HL-60/S4 treated with retinoic acid at 250 ng/mL for 4 days and 3 days (cell line): ENCODE measurements around the gene SLAIN2.
"Not testable (repeated sequence)": the region's sequence is repeated elsewhere in the genome, so short reads cannot be mapped to it uniquely, and the experiment has no call there.

Source experiments
- in situ Hi-C: fragments of 300-500 bp; cut with MboI; formaldehyde crosslinking; loops from 2 replicates; pipeline ENCODE4 v1.7.0; 2022; ENCODE audit warnings: low sequenced_read_pairs

SLAIN2 gene

GRCh38 chr4:48340965-48341775, at the start of gene SLAIN2:
Gene SLAIN2 (plus strand): TSS chr4:48341529. CDS start chr4:48341740, 211 bp downstream.
- in situ Hi-C loops: no loop called here

GRCh38 chr4:48292218-48292790, 49.0 kb upstream of the SLAIN2 start:
- in situ Hi-C loops: not testable (repeated sequence)

GRCh38 chr4:48295116-48295515, 46.2 kb upstream of the SLAIN2 start:
- in situ Hi-C loops: no loop called here

GRCh38 chr4:48296365-48296764, 45.0 kb upstream of the SLAIN2 start:
- in situ Hi-C loops: no loop called here

GRCh38 chr4:48297256-48297846, 44.0 kb upstream of the SLAIN2 start:
- in situ Hi-C loops: no loop called here

- in situ Hi-C loops: no loop called here
Measured at GRCh38 chr4:48299560-48299959, 41.8 kb upstream of the SLAIN2 start.

- in situ Hi-C loops: loop anchor here (25.0 kb wide), 1 partner anchor 237 kb away; no protein-coding TSS in a partner anchor
Measured at GRCh38 chr4:48300004-48300403, 41.3 kb upstream of the SLAIN2 start.

GRCh38 chr4:48305508-48305907, 35.8 kb upstream of the SLAIN2 start:
- in situ Hi-C loops: loop anchor here (25.0 kb wide), 1 partner anchor 232 kb away; no protein-coding TSS in a partner anchor

GRCh38 chr4:48307528-48307927, 33.8 kb upstream of the SLAIN2 start:
- in situ Hi-C loops: loop anchor here (25.0 kb wide), 1 partner anchor 230 kb away; no protein-coding TSS in a partner anchor

GRCh38 chr4:48308901-48309300, 32.4 kb upstream of the SLAIN2 start:
- in situ Hi-C loops: loop anchor here (25.0 kb wide), 1 partner anchor 228 kb away; no protein-coding TSS in a partner anchor

GRCh38 chr4:48311896-48312295, 29.4 kb upstream of the SLAIN2 start:
- in situ Hi-C loops: loop anchor here (25.0 kb wide), 1 partner anchor 225 kb away; no protein-coding TSS in a partner anchor

GRCh38 chr4:48314746-48315145, 26.6 kb upstream of the SLAIN2 start:
- in situ Hi-C loops: loop anchor here (25.0 kb wide), 1 partner anchor 223 kb away; no protein-coding TSS in a partner anchor

- in situ Hi-C loops: loop anchor here (25.0 kb wide), 1 partner anchor 221 kb away; no protein-coding TSS in a partner anchor
Measured at GRCh38 chr4:48315728-48316630, 25.4 kb upstream of the SLAIN2 start.

- in situ Hi-C loops: loop anchor here (25.0 kb wide), 1 partner anchor 216 kb away; no protein-coding TSS in a partner anchor
Measured at GRCh38 chr4:48321312-48321711, 20.0 kb upstream of the SLAIN2 start.

- in situ Hi-C loops: loop anchor here (25.0 kb wide), 1 partner anchor 215 kb away; no protein-coding TSS in a partner anchor
Measured at GRCh38 chr4:48322063-48322462, 19.3 kb upstream of the SLAIN2 start.

- in situ Hi-C loops: loop anchor here (25.0 kb wide), 1 partner anchor 213 kb away; no protein-coding TSS in a partner anchor
Measured at GRCh38 chr4:48324281-48324680, 17.0 kb upstream of the SLAIN2 start.

GRCh38 chr4:48329193-48329592, 12.1 kb upstream of the SLAIN2 start:
- in situ Hi-C loops: no loop called here

- in situ Hi-C loops: no loop called here
Measured at GRCh38 chr4:48329976-48330375, 11.4 kb upstream of the SLAIN2 start.

- in situ Hi-C loops: no loop called here
Measured at GRCh38 chr4:48331577-48332330, 9.6 kb upstream of the SLAIN2 start.
